ENCODE results near the gene MUC7. TPM values are rescaled to one million over a fixed set of nuclear protein-coding genes. Genes with fewer than 3 reads are reported as not detected.
A peak's percentile ranks its signal among the peaks of the same experiment; 100 is the strongest.

Gene MUC7
- total RNA-seq, 1 experiment from 2014 or later = 0.69 TPM

DNA sequence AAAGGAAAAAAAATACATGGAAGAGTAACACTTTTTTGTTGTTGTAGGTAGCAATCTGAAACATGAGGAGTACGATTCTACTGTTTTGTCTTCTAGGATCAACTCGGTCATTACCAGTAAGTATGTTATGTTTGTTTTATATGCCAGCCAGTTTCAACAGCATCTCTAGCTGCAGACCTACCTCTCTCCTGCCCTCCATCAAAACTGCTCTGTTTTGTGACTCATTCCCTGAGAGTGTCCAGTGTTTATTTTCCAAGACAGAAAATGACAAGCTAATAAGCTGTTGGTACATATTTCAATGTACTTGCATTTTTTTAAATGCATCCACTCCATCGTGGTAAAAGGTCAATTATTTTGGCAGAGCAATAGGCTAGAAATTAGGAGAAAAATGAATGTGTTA is 46.7 kb downstream of the MUC7 start:
- in situ Hi-C loops (cut with HindIII; ENCODE audit: low pct_unique_long_range_greater_than_20kb, low sequenced_read_pairs) = no loop called here
- DNase-seq (ENCODE audit: low read depth, low spot score) = no peak

DNA sequence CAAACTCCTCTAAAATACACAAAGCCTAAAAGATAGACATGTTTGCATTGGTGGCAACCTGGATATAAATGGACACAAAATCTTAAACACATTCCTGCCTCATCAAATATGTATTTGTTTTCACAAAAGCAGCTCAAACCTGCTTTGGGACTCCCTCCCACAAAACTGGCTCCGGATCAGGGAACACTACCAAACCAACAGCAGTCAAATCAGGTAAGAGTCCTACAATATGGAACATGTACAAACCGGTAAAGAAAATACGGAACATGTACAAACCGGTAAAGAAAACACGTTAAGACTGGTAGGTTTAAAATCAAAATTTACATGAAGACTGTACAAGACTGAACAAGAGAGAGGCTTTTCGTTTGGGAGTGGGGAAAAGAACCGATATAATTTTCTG is 50.6 kb downstream of the MUC7 start:
- in situ Hi-C loops (cut with HindIII; ENCODE audit: low pct_unique_long_range_greater_than_20kb, low sequenced_read_pairs) = no loop called here
- no peak for DNase-seq (ENCODE audit: low read depth, low spot score)

DNA sequence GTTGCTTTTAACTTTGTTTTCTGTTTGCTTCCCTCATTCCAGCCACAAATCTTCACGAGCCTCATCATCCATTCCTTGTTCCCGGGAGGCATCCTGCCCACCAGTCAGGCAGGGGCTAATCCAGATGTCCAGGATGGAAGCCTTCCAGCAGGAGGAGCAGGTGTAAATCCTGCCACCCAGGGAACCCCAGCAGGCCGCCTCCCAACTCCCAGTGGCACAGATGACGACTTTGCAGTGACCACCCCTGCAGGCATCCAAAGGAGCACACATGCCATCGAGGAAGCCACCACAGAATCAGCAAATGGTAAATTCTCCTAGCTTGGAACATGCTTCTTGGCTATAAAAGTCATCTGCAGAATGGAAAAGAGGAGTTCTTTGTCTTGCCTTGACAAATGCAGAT is 59.0 kb downstream of the MUC7 start:
- in situ Hi-C loops (cut with HindIII; ENCODE audit: low pct_unique_long_range_greater_than_20kb, low sequenced_read_pairs) = no loop called here
- DNase-seq (ENCODE audit: low read depth, low spot score) = no peak

DNA sequence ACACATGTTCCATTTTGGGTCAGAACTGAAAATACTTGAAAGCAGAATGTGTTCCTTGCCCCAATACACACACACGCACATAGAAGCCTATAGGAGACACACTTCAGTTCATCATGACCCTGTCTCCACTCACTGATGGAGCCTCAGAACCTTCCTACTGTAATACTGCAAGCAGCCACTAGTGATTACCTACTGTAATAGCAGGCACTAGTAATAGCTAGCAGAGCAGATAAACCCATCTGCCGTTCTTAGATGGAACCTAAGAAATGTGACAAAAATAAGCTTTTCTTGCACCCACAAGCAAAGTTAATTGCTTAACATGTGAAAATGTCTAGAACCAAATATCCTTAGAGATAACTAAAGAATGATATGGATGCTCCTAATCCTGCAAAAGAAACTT is 60.0 kb downstream of the MUC7 start:
- peak; percentile 22 for DNase-seq (ENCODE audit: low read depth, low spot score)
- in situ Hi-C loops (cut with HindIII; ENCODE audit: low pct_unique_long_range_greater_than_20kb, low sequenced_read_pairs) = no loop called here

Other genes starting within 250 kb of the MUC7 start
- not detected in 2 replicates for gene FDCSP, start 246.1 kb upstream of the MUC7 start, total RNA-seq (2014; rRNA removed; shearing (Covaris generic))
- not detected in 2 replicates for gene CSN3, start 229.6 kb upstream of the MUC7 start, total RNA-seq (2014; rRNA removed; shearing (Covaris generic))
- gene CABS1, start 137.2 kb upstream of the MUC7 start, total RNA-seq (2014; rRNA removed; shearing (Covaris generic)) = not detected in 2 replicates
- not detected in 2 replicates for gene SMR3A, start 111.4 kb upstream of the MUC7 start, total RNA-seq (2014; rRNA removed; shearing (Covaris generic))
- not detected in 2 replicates for gene SMR3B, start 89.1 kb upstream of the MUC7 start, total RNA-seq (2014; rRNA removed; shearing (Covaris generic))
- gene OPRPN, start 74.3 kb upstream of the MUC7 start, total RNA-seq (2014; rRNA removed; shearing (Covaris generic)) = not detected in 2 replicates
- gene AMTN, start 46.4 kb downstream of the MUC7 start, total RNA-seq (2014; rRNA removed; shearing (Covaris generic)) = not detected in 2 replicates
- 0.13 TPM in 1 of 2 replicates, not detected in the other for gene AMBN, start 120.1 kb downstream of the MUC7 start, total RNA-seq (2014; rRNA removed; shearing (Covaris generic))
- 0.08 TPM in 1 of 2 replicates, not detected in the other for gene ENAM, start 156.5 kb downstream of the MUC7 start, total RNA-seq (2014; rRNA removed; shearing (Covaris generic))
- not detected in 2 replicates for gene JCHAIN, start 194.3 kb downstream of the MUC7 start, total RNA-seq (2014; rRNA removed; shearing (Covaris generic))
- 20.8 and 22.7 TPM in 2 replicates for gene UTP3, start 216.3 kb downstream of the MUC7 start, total RNA-seq (2014; rRNA removed; shearing (Covaris generic))
- gene RUFY3, start 249.8 kb downstream of the MUC7 start, total RNA-seq (2014; rRNA removed; shearing (Covaris generic)) = 25.7 and 28.3 TPM in 2 replicates

All from SK-MEL-5 (cell line).